Calu3 (cell line): Measurements from ENCODE around the gene L1TD1. TPM values are rescaled to one million over a fixed set of nuclear protein-coding genes. Genes with fewer than 3 reads are reported as not detected.
"Not testable (repeated sequence)": the region's sequence is repeated elsewhere in the genome, so short reads cannot be mapped to it uniquely, and the experiment has no call there.

Experiments used
- Bru-seq: library from RNA; stranded (reverse); fragments of 400-500 nt; gene quantifications from one replicate; lab custom pipeline; 2021; lab: Mats Ljungman, UMichigan
- BruChase-seq, 2 experiments: library from RNA; stranded (reverse); fragments of 400-500 nt; gene quantifications; one replicate each; lab custom pipeline; 2021; lab: Mats Ljungman, UMichigan
- BruUV-seq: library from RNA; stranded (reverse); fragments of 400-500 nt; replicated peaks from 2 replicates; lab custom pipeline; 2021; lab: Mats Ljungman, UMichigan
- CTCF ChIA-PET: fragments of 300-600 bp; sonication (Branson Sonifier 250); formaldehyde crosslinking; loops from one replicate; lab custom pipeline; 2022; ENCODE audit warnings: antibody characterized with exemption; lab: Charles Lee
- DNase-seq: peaks from one replicate; pipeline ENCODE4 v3.0.0; 2022
- H3K27ac Mint-ChIP-seq: one replicate; pipeline ENCODE4 v1.8.0; 2022; ENCODE audit warnings: mixed read lengths; ENCODE audit not compliant: unreplicated experiment
- H3K27me3 Mint-ChIP-seq: one replicate; pipeline ENCODE4 v1.8.0; 2022; ENCODE audit warnings: mixed read lengths; ENCODE audit not compliant: unreplicated experiment
- H3K36me3 Mint-ChIP-seq: one replicate; pipeline ENCODE4 v1.8.0; 2022; ENCODE audit warnings: mild to moderate bottlenecking, moderate library complexity, mixed read lengths; ENCODE audit not compliant: insufficient read depth, unreplicated experiment
- H3K4me1 Mint-ChIP-seq: one replicate; pipeline ENCODE4 v1.8.0; 2022; ENCODE audit warnings: mild to moderate bottlenecking, low read depth, mixed read lengths; ENCODE audit not compliant: unreplicated experiment
- H3K4me3 Mint-ChIP-seq: one replicate; pipeline ENCODE4 v1.8.0; 2022; ENCODE audit warnings: mild to moderate bottlenecking, low read depth, moderate library complexity, mixed read lengths; ENCODE audit not compliant: unreplicated experiment
- H3K9me3 Mint-ChIP-seq: one replicate; pipeline ENCODE4 v1.8.0; 2022; ENCODE audit warnings: low read depth, mixed read lengths; ENCODE audit not compliant: unreplicated experiment
- CTCF ChIP-seq: fragments of 200-600 bp; IDR thresholded peaks from one replicate; pipeline ENCODE4 v1.8.0; 2022; ENCODE audit warnings: antibody characterized with exemption; ENCODE audit not compliant: unreplicated experiment
- intact Hi-C: fragments of 100-400 bp; cut with micrococcal nuclease; formaldehyde crosslinking; loops from one replicate; pipeline ENCODE4 v1.10.0; 2022; ENCODE audit not compliant: unreplicated experiment
- long read RNA-seq: library from polyadenylated mRNA; stranded (forward); transcript quantifications from one replicate; pipeline ENCODE4 v2.0.0, GENCODE V29; 2022
- total RNA-seq: library from RNA; stranded (reverse); gene quantifications from 2 replicates; pipeline ENCODE4 v1.2.3, GENCODE V29; 2022

Gene L1TD1
- total RNA-seq = not detected in 2 replicates
- Bru-seq, nascent RNA = percentile 10 among the genes with signal in this experiment
- percentile 16 among the genes with signal in this experiment for BruChase-seq, experiment 1, labeled RNA remaining after a 6-hour chase
- percentile 18 among the genes with signal in this experiment for BruChase-seq, experiment 2, labeled RNA remaining after a 2-hour chase
- long read RNA-seq = 0 reads

- Mint-ChIP-seq H3K36me3 (no peaks in the 10 kb centered on the region), H3K27me3 (peaks cover 7% of the 10 kb centered on the region), H3K4me3 (no peak within 1 kb of the TSS), H3K9me3 (peaks cover 4% of the 10 kb centered on the region), H3K27ac (no peak within 1 kb of the TSS), H3K4me1 (no peaks in the 10 kb centered on the region)
- CTCF ChIA-PET = no interaction called here
- intact Hi-C loops = no loop called here
- no peak for TF ChIP-seq CTCF
- DNase-seq = no peak
- no TSS peak for BruUV-seq
These were observed at the start of gene L1TD1 for GRCh38 chr1:62194651-62195544. TSS of gene L1TD1 (plus strand) at chr1:62194849. CDS start at chr1:62206629, 11,780 bp downstream.

- CTCF ChIA-PET = no interaction called here
- no peak for TF ChIP-seq CTCF
- BruUV-seq = no TSS peak
These were observed 34.7 kb upstream of the L1TD1 start for GRCh38 chr1:62159940-62160348.

GRCh38 chr1:62161711-62162110 is 32.9 kb upstream of the L1TD1 start:
- H3K27me3 Mint-ChIP-seq = no peaks in the 10 kb centered on the region
- no peaks in the 10 kb centered on the region for H3K4me1 Mint-ChIP-seq
- CTCF ChIA-PET = no interaction called here
- DNase-seq = no peak
- no peaks in the 10 kb centered on the region for H3K36me3 Mint-ChIP-seq
- TF ChIP-seq CTCF = no peak
- BruUV-seq = no TSS peak
- H3K9me3 Mint-ChIP-seq = no peaks in the 10 kb centered on the region
- no peak overlapping the region for H3K27ac Mint-ChIP-seq
- no peak overlapping the region for H3K4me3 Mint-ChIP-seq
- intact Hi-C loops = no loop called here

More at GRCh38 chr1:62159940-62160348, 34.7 kb upstream of the L1TD1 start:
- Mint-ChIP-seq H3K27me3 (no peaks in the 10 kb centered on the region), H3K27ac (no peak overlapping the region), H3K4me1 (no peaks in the 10 kb centered on the region), H3K9me3 (no peaks in the 10 kb centered on the region), H3K36me3 (no peaks in the 10 kb centered on the region), H3K4me3 (no peak overlapping the region)
- intact Hi-C loops = no loop called here
- DNase-seq = no peak

GRCh38 chr1:62170380-62170779 is 24.3 kb upstream of the L1TD1 start:
- H3K4me1 Mint-ChIP-seq, H3K36me3 Mint-ChIP-seq, H3K27me3 Mint-ChIP-seq, H3K4me3 Mint-ChIP-seq, CTCF ChIA-PET, H3K27ac Mint-ChIP-seq, BruUV-seq, DNase-seq, H3K9me3 Mint-ChIP-seq, intact Hi-C loops: not testable (repeated sequence)
